Measurements from ENCODE around the gene CAPRIN2. TPM values are rescaled to one million over a fixed set of nuclear protein-coding genes. Genes with fewer than 3 reads are reported as not detected.

Gene CAPRIN2
- polyA plus RNA-seq, 3 donors, result 1.4 to 10.3 (median 2.0) TPM

- Histone ChIP-seq H3K27ac (ENCODE audit: low read depth in 1 of 2, low read length in 2 of 2) (no peak overlapping the region), H3K9me3 (replicated peaks in 1 of 2; ENCODE audit: control insufficient read depth in 1 of 2, insufficient read depth in 1 of 2, low read length in 2 of 2) (no peaks in the 10 kb centered on the region), H3K27me3 (ENCODE audit: control insufficient read depth in 2 of 2, insufficient read depth in 2 of 2, low read length in 2 of 2) (no peaks in the 10 kb centered on the region), H3K79me2 (ENCODE audit: insufficient read depth, low read length) (no peaks in the 10 kb centered on the region), H3K4me1 (ENCODE audit: control insufficient read depth in 1 of 2, insufficient read depth in 2 of 2, low read length in 2 of 2) (no peaks in the 10 kb centered on the region), H3K36me3 (replicated peaks in 1 of 2; ENCODE audit: control insufficient read depth in 1 of 2, insufficient read depth in 2 of 2, low read length in 2 of 2) (no peaks in the 10 kb centered on the region), H3K9ac (ENCODE audit: insufficient read depth, low read length, poor library complexity, severe bottlenecking) (no peak overlapping the region), H3K4me2 (replicated peaks; ENCODE audit: extremely low read depth, low read length, poor library complexity, severe bottlenecking) (no peak overlapping the region), H2AFZ (ENCODE audit: insufficient read depth, low read depth, low read length, poor library complexity, severe bottlenecking) (no peak overlapping the region), H3K4me3 (replicated peaks in 1 of 3; ENCODE audit: low read depth in 2 of 3, low read length in 3 of 3) (no peak overlapping the region), H4K20me1 (ENCODE audit: insufficient read depth, low read length) (no peaks in the 10 kb centered on the region)
- whole genome bisulfite sequencing (ENCODE audit: insufficient coverage), result no CpG with 5 or more reads among the region's 2 CpGs
- Mint-ChIP-seq H3K4me1 (no peaks in the 10 kb centered on the region), H3K27ac (no peak overlapping the region), H3K9me3 (peaks cover 0 to 8% (median 0%) of the 10 kb centered on the region in 7 donors), H3K4me3 (no peak overlapping the region), H3K27me3 (ENCODE audit: low read depth in 3 of 3) (peaks cover 0 to 7% (median 0%) of the 10 kb centered on the region in 3 donors), H3K36me3 (no peaks in the 10 kb centered on the region)
- intact Hi-C loops (cut with micrococcal nuclease), result no loop called here
- no peak for DNase-seq
- TF ChIP-seq, protein P1, sequence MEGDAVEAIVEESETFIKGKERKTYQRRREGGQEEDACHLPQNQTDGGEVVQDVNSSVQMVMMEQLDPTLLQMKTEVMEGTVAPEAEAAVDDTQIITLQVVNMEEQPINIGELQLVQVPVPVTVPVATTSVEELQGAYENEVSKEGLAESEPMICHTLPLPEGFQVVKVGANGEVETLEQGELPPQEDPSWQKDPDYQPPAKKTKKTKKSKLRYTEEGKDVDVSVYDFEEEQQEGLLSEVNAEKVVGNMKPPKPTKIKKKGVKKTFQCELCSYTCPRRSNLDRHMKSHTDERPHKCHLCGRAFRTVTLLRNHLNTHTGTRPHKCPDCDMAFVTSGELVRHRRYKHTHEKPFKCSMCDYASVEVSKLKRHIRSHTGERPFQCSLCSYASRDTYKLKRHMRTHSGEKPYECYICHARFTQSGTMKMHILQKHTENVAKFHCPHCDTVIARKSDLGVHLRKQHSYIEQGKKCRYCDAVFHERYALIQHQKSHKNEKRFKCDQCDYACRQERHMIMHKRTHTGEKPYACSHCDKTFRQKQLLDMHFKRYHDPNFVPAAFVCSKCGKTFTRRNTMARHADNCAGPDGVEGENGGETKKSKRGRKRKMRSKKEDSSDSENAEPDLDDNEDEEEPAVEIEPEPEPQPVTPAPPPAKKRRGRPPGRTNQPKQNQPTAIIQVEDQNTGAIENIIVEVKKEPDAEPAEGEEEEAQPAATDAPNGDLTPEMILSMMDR (IDR thresholded peaks at IDR 0.05), result no peak
Observed at GRCh38 chr12:30764251-30764650, 9.5 kb upstream of the CAPRIN2 start.

DNA sequence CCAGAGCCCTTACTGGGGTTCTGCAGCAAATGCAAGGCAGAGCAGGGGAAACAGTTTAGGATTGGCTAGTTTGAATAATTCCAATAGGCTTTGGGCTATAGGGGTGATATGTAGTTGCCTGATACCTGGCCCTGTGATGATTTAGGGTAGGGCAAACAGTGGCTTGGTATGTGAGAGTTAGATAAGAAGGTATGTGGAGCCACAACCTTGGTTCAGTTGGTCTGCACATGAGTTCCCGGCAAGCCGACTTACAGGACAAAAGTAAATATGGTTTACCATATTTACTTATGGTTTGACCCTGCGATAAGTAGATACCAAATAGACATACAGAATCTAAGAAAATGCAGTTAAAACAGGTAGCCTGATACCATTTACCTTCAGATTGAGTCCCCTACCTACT is 8.3 kb upstream of the CAPRIN2 start:
- intact Hi-C loops (cut with micrococcal nuclease), result no loop called here
- no peaks in the 10 kb centered on the region for H3K36me3 Mint-ChIP-seq
- H3K4me3 Mint-ChIP-seq, result no peak overlapping the region
- DNase-seq, result no peak
- H3K4me1 Mint-ChIP-seq, result no peaks in the 10 kb centered on the region
- H3K4me1 ChIP-seq (ENCODE audit: control insufficient read depth in 1 of 2, insufficient read depth in 2 of 2, low read length in 2 of 2), result no peaks in the 10 kb centered on the region
- H3K4me2 ChIP-seq (replicated peaks; ENCODE audit: extremely low read depth, low read length, poor library complexity, severe bottlenecking), result no peak overlapping the region
- no peaks in the 10 kb centered on the region for H3K9me3 ChIP-seq (replicated peaks in 1 of 2; ENCODE audit: control insufficient read depth in 1 of 2, insufficient read depth in 1 of 2, low read length in 2 of 2)
- no peaks in the 10 kb centered on the region for H3K36me3 ChIP-seq (replicated peaks in 1 of 2; ENCODE audit: control insufficient read depth in 1 of 2, insufficient read depth in 2 of 2, low read length in 2 of 2)
- no peak overlapping the region for H3K27ac ChIP-seq (ENCODE audit: low read depth in 1 of 2, low read length in 2 of 2)
- peaks cover 0 to 7% (median 0%) of the 10 kb centered on the region in 3 donors for H3K27me3 Mint-ChIP-seq (ENCODE audit: low read depth in 3 of 3)
- no peaks in the 10 kb centered on the region for H3K79me2 ChIP-seq (ENCODE audit: insufficient read depth, low read length)
- H3K9ac ChIP-seq (ENCODE audit: insufficient read depth, low read length, poor library complexity, severe bottlenecking), result no peak overlapping the region
- no peaks in the 10 kb centered on the region for H4K20me1 ChIP-seq (ENCODE audit: insufficient read depth, low read length)
- H2AFZ ChIP-seq (ENCODE audit: insufficient read depth, low read depth, low read length, poor library complexity, severe bottlenecking), result no peak overlapping the region
- no CpG with 5 or more reads among the region's 3 CpGs for WGBS (ENCODE audit: insufficient coverage)
- H3K9me3 Mint-ChIP-seq, result peaks cover 0 to 8% (median 0%) of the 10 kb centered on the region in 7 donors
- no peak overlapping the region for H3K4me3 ChIP-seq (replicated peaks in 1 of 3; ENCODE audit: low read depth in 2 of 3, low read length in 3 of 3)
- no peaks in the 10 kb centered on the region for H3K27me3 ChIP-seq (ENCODE audit: control insufficient read depth in 2 of 2, insufficient read depth in 2 of 2, low read length in 2 of 2)
- TF ChIP-seq, protein P1 (IDR thresholded peaks at IDR 0.05), result no peak
- no peak overlapping the region for H3K27ac Mint-ChIP-seq

Data from CD14-positive monocyte (primary cell).